ENCODE measurements around the gene ABCB8. TPM values are rescaled to one million over a fixed set of nuclear protein-coding genes. Genes with fewer than 3 reads are reported as not detected.

The ABCB8 gene
- total and polyA plus RNA-seq, 9 of the 15 experiments (the other 6 are each of a cell fraction or from before 2014, with no cell fraction given) = 7.6 to 106 (median 36.3) TPM

DNA sequence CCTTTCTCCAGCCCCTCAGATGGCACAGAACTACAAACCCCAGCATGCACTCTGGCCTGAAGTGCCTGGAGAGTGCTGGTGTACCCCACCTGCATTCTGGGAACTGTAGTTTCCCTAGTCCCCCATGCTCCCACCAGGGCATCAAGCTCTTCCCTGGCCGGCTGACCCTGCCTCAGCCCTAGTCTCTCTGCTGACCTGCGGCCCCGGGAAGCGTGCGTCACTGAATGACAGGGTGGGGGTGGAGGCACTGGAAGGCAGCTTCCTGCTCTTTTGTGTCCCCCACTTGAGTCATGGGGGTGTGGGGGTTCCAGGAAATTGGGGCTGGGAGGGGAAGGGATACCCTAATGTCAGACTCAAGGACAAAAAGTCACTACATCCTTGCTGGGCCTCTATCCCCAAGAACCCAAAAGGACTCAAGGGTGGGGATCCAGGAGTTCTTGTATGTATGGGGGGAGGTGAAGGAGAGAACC is 35.4 kb upstream of the ABCB8 start (continued):
- TF ChIP-seq, protein P1, sequence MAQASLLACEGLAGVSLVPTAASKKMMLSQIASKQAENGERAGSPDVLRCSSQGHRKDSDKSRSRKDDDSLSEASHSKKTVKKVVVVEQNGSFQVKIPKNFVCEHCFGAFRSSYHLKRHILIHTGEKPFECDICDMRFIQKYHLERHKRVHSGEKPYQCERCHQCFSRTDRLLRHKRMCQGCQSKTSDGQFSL (CRISPR knock-in tag; IDR thresholded peaks at IDR 0.05) = peak; percentile 73
- TF ChIP-seq, protein P1 (tag; IDR thresholded peaks at IDR 0.05) = no peak
- no peak for TF ChIP-seq NR4A1 (CRISPR knock-in tag; IDR thresholded peaks at IDR 0.05)
- no peak for TF ChIP-seq NR4A1 (tag; IDR thresholded peaks at IDR 0.05)
- no peak for TF ChIP-seq IFI16 (CRISPR knock-in tag; IDR thresholded peaks at IDR 0.05)
- TF ChIP-seq NFXL1 (CRISPR knock-in tag; IDR thresholded peaks at IDR 0.05) = no peak
- TF ChIP-seq SMAD4 (CRISPR knock-in tag; conservative IDR thresholded peaks at IDR 0.05) = no peak
- TF ChIP-seq TRIM24 (IDR thresholded peaks at IDR 0.05) = peak; percentile 12 to 30; a peak in 2 of 4 replicates
- TF ChIP-seq ETV1 (tag; conservative IDR thresholded peaks at IDR 0.05; ENCODE audit: low read depth) = no peak
- TF ChIP-seq, protein P2, sequence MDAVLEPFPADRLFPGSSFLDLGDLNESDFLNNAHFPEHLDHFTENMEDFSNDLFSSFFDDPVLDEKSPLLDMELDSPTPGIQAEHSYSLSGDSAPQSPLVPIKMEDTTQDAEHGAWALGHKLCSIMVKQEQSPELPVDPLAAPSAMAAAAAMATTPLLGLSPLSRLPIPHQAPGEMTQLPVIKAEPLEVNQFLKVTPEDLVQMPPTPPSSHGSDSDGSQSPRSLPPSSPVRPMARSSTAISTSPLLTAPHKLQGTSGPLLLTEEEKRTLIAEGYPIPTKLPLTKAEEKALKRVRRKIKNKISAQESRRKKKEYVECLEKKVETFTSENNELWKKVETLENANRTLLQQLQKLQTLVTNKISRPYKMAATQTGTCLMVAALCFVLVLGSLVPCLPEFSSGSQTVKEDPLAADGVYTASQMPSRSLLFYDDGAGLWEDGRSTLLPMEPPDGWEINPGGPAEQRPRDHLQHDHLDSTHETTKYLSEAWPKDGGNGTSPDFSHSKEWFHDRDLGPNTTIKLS (IDR thresholded peaks at IDR 0.05; ENCODE audit: borderline replicate concordance, low read depth) = peak; percentile 95
- 0 out of 2 replicates have a peak, but pooled peaks have one; percentile 46 for TF ChIP-seq RHOXF2B (CRISPR knock-in tag; conservative IDR thresholded peaks at IDR 0.05)
- TF ChIP-seq, protein P3, sequence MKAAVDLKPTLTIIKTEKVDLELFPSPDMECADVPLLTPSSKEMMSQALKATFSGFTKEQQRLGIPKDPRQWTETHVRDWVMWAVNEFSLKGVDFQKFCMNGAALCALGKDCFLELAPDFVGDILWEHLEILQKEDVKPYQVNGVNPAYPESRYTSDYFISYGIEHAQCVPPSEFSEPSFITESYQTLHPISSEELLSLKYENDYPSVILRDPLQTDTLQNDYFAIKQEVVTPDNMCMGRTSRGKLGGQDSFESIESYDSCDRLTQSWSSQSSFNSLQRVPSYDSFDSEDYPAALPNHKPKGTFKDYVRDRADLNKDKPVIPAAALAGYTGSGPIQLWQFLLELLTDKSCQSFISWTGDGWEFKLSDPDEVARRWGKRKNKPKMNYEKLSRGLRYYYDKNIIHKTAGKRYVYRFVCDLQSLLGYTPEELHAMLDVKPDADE (conservative IDR thresholded peaks at IDR 0.05; ENCODE audit: control insufficient read depth, low read depth, low read length) = peak; percentile 100
- TF ChIP-seq, protein P4, sequence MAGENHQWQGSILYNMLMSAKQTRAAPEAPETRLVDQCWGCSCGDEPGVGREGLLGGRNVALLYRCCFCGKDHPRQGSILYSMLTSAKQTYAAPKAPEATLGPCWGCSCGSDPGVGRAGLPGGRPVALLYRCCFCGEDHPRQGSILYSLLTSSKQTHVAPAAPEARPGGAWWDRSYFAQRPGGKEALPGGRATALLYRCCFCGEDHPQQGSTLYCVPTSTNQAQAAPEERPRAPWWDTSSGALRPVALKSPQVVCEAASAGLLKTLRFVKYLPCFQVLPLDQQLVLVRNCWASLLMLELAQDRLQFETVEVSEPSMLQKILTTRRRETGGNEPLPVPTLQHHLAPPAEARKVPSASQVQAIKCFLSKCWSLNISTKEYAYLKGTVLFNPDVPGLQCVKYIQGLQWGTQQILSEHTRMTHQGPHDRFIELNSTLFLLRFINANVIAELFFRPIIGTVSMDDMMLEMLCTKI (IDR thresholded peaks at IDR 0.05; ENCODE audit: partially characterized antibody) = no peak
- TF ChIP-seq, protein P5, sequence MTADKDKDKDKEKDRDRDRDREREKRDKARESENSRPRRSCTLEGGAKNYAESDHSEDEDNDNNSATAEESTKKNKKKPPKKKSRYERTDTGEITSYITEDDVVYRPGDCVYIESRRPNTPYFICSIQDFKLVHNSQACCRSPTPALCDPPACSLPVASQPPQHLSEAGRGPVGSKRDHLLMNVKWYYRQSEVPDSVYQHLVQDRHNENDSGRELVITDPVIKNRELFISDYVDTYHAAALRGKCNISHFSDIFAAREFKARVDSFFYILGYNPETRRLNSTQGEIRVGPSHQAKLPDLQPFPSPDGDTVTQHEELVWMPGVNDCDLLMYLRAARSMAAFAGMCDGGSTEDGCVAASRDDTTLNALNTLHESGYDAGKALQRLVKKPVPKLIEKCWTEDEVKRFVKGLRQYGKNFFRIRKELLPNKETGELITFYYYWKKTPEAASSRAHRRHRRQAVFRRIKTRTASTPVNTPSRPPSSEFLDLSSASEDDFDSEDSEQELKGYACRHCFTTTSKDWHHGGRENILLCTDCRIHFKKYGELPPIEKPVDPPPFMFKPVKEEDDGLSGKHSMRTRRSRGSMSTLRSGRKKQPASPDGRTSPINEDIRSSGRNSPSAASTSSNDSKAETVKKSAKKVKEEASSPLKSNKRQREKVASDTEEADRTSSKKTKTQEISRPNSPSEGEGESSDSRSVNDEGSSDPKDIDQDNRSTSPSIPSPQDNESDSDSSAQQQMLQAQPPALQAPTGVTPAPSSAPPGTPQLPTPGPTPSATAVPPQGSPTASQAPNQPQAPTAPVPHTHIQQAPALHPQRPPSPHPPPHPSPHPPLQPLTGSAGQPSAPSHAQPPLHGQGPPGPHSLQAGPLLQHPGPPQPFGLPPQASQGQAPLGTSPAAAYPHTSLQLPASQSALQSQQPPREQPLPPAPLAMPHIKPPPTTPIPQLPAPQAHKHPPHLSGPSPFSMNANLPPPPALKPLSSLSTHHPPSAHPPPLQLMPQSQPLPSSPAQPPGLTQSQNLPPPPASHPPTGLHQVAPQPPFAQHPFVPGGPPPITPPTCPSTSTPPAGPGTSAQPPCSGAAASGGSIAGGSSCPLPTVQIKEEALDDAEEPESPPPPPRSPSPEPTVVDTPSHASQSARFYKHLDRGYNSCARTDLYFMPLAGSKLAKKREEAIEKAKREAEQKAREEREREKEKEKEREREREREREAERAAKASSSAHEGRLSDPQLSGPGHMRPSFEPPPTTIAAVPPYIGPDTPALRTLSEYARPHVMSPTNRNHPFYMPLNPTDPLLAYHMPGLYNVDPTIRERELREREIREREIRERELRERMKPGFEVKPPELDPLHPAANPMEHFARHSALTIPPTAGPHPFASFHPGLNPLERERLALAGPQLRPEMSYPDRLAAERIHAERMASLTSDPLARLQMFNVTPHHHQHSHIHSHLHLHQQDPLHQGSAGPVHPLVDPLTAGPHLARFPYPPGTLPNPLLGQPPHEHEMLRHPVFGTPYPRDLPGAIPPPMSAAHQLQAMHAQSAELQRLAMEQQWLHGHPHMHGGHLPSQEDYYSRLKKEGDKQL (CRISPR knock-in tag; IDR thresholded peaks at IDR 0.05; ENCODE audit: borderline replicate concordance) = no peak
- TF ChIP-seq MBD2 (IDR thresholded peaks at IDR 0.05; ENCODE audit: borderline replicate concordance, low read depth) = peak; percentile 94
- no peak for TF ChIP-seq ZNF384 (IDR thresholded peaks at IDR 0.05; ENCODE audit: low read depth, low read length)
- TF ChIP-seq, protein P6, sequence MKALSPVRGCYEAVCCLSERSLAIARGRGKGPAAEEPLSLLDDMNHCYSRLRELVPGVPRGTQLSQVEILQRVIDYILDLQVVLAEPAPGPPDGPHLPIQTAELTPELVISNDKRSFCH (CRISPR knock-in tag; IDR thresholded peaks at IDR 0.05) = no peak
- TF ChIP-seq, protein P6 (tag; IDR thresholded peaks at IDR 0.05) = peak; percentile 25; the same call in 1 of the 2 replicates

Measured in K562 (cell line).